ENCODE measurements around the gene TRAPPC12.

Gene TRAPPC12

GRCh38 chr2:3379647-3380534 is at the start of gene TRAPPC12:
TRAPPC12 (plus strand) TSS chr2:3379694; CDS start chr2:3387624, 7,930 bp downstream.
- TF ChIP-seq PATZ1 (CRISPR knock-in tag; IDR thresholded peaks at IDR 0.05; ENCODE audit: borderline replicate concordance) (no peak), ZFP3 (CRISPR knock-in tag; IDR thresholded peaks at IDR 0.05) (no peak; the same call in 1 of the 2 replicates), TOX (CRISPR knock-in tag; IDR thresholded peaks at IDR 0.05; ENCODE audit: borderline replicate concordance) (no peak), GLIS3 (CRISPR knock-in tag; IDR thresholded peaks at IDR 0.05) (0 out of 2 replicates have a peak, but pooled peaks have one; percentile 51), ISL1 (CRISPR knock-in tag; IDR thresholded peaks at IDR 0.05) (no peak), TSHZ2 (CRISPR knock-in tag; IDR thresholded peaks at IDR 0.05) (peak; percentile 62; the same call in 1 of the 2 replicates), CSDC2 (CRISPR knock-in tag; IDR thresholded peaks at IDR 0.05) (no peak), TCF4 (CRISPR knock-in tag; IDR thresholded peaks at IDR 0.05; ENCODE audit: borderline replicate concordance) (no peak; the same call in 1 of the 2 replicates), RARB (CRISPR knock-in tag; IDR thresholded peaks at IDR 0.05) (no peak), ZNF70 (CRISPR knock-in tag; IDR thresholded peaks at IDR 0.05) (0 out of 2 replicates have a peak, but pooled peaks have one; percentile 12)
- peak; percentile 87 for ATAC-seq

GRCh38 chr2:3332133-3332532 is 47.4 kb upstream of the TRAPPC12 start:
- no peak for ATAC-seq
- TF ChIP-seq ZNF70 (CRISPR knock-in tag; IDR thresholded peaks at IDR 0.05) = no peak
- no peak for TF ChIP-seq BACH2 (CRISPR knock-in tag; IDR thresholded peaks at IDR 0.05; ENCODE audit: borderline replicate concordance)
- no peak for TF ChIP-seq SNAI2 (CRISPR knock-in tag; IDR thresholded peaks at IDR 0.05)
- TF ChIP-seq PATZ1 (CRISPR knock-in tag; IDR thresholded peaks at IDR 0.05; ENCODE audit: borderline replicate concordance) = no peak
- no peak for TF ChIP-seq ESRRG (CRISPR knock-in tag; IDR thresholded peaks at IDR 0.05)
- no peak for TF ChIP-seq OSR1 (CRISPR knock-in tag; IDR thresholded peaks at IDR 0.05)
- no peak for TF ChIP-seq GLIS3 (CRISPR knock-in tag; IDR thresholded peaks at IDR 0.05)
- no peak for TF ChIP-seq TCF4 (CRISPR knock-in tag; IDR thresholded peaks at IDR 0.05; ENCODE audit: borderline replicate concordance)
- no peak for TF ChIP-seq TOX (CRISPR knock-in tag; IDR thresholded peaks at IDR 0.05; ENCODE audit: borderline replicate concordance)
- no peak for TF ChIP-seq ZFP30 (CRISPR knock-in tag; IDR thresholded peaks at IDR 0.05)
- no peak for TF ChIP-seq TSHZ2 (CRISPR knock-in tag; IDR thresholded peaks at IDR 0.05)
- TF ChIP-seq PPARA (CRISPR knock-in tag; IDR thresholded peaks at IDR 0.05; ENCODE audit: borderline replicate concordance) = no peak
- TF ChIP-seq CREB5 (CRISPR knock-in tag; IDR thresholded peaks at IDR 0.05; ENCODE audit: low read depth) = no peak
- TF ChIP-seq ZFP3 (CRISPR knock-in tag; IDR thresholded peaks at IDR 0.05) = no peak

Data from SK-N-SH treated with all-trans-retinoic acid at 6 μM for 48 hours (cell line).